SK-N-DZ (cell line): ENCODE measurements around the gene ANG.

Experiments
- DNase-seq: peaks from one replicate; pipeline ENCODE4 v3.0.0-alpha.2; 2015; ENCODE audit warnings: low spot score
- small RNA-seq, 2 experiments: library from RNA; depleted of rRNA; stranded (forward); fragments of <200 nt; gene quantifications; one replicate each; pipeline ENCODE3, GENCODE V24; 2014

ANG gene

GRCh38 chr14:20743556-20743955, 55.0 kb downstream of the ANG start:
- DNase-seq, result no peak

Small RNA genes within 50 kb of the gene (small RNA-seq; reads per million reads assigned to genes)
- 0 reads per million in 2 experiments for gene RF00019
